NCI-H69 (cell line): ENCODE results near the gene H19.

Experiments
- DNase-seq: peaks from one replicate; lab custom pipeline; 2025; lab: John Stamatoyannopoulos, UW

The H19 gene

GRCh38 chr11:1946812-1947484, 50.7 kb downstream of the H19 start, which contains the start of gene MRPL23:
MRPL23 (plus strand) TSS chr11:1947332; CDS start chr11:1947363, 31 bp downstream.
- no peak for DNase-seq
